A204.1 (cell line): ENCODE data around the gene NIFK.
"Not testable (repeated sequence)": the region's sequence is repeated elsewhere in the genome, so short reads cannot be mapped to it uniquely, and the experiment has no call there.

ENCODE experiments used
- FAIRE-seq: peaks from 2 replicates; lab custom pipeline; 2012; peaks lifted over from hg19 to GRCh38; lab: Jason Lieb, UNC

NIFK gene

DNA sequence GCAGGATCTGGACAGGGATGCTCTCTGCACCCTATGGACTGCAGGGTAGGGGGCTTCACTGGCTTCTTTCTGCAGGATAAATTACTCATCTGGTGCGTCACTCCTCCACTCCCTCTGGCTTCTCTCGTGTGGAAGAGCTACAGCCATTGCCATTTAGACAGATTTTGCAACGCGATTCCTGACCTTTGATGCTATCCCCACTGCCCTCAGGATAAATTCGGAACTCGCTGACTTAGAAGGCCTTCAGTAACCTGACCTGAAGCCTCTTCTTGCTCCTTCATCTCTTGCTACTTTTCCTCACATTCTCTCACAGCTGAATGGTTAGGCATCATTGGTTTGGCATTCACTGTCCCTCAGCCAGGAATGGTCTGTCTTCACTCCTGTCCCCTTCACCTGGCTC lies 5.3 kb downstream of the NIFK start:
- FAIRE-seq = no peak

DNA sequence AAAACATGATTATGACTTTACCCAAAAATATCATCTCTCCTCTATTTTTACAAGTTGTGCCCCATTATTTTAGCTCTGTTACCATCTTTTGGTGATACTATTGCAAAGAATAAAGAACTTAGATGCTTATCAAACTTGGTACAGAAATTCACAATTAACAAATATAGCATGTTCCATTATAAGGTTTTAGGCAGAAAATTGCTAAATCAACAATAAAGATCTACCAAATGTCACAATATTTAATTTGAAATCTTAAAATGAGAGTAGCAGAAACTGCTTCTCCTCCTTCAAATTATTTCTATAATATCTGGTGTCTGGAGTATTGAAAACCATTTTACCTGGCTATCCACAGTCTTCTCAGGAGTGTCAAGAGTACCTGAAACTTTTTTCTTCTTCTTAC lies 8.7 kb downstream of the NIFK start:
- FAIRE-seq = no peak

DNA sequence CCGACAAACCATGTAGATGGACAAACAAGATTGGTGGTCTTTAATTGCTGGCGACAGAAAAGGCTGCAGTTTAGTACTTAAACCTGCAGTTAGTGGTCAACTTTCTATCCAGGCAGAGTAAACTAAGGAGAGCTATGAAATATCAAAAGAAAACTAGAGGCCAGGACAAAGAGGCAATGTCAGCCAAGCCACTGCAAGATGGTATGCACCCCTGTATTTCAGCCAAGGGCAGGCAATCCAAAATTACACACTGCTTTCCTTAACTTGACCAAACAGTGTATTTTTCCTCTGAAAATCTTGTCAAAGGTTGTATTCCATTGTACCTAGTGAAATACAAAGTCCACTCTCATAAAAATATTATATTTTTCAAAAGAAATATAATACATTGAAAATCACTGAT lies 9.3 kb downstream of the NIFK start:
- no peak for FAIRE-seq

DNA sequence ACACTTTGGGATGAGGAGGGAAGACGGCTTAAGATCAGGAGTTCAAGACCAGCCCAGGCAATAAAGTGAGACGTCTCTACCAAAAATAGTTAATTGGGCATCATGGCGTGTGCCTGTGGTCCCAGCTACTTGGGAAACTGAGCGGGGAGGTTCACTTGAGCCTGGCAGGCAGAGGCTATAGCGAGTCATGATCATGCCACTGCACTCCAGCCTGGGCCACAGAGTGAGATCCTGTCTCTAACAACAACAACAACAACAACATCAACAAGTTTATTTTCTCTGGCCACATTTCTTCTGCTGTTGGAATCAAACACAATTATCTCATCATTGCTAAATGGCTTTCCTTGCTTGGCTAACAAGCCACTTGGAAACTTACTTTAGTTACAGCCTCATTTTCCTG lies 13.4 kb downstream of the NIFK start:
- FAIRE-seq = no peak

DNA sequence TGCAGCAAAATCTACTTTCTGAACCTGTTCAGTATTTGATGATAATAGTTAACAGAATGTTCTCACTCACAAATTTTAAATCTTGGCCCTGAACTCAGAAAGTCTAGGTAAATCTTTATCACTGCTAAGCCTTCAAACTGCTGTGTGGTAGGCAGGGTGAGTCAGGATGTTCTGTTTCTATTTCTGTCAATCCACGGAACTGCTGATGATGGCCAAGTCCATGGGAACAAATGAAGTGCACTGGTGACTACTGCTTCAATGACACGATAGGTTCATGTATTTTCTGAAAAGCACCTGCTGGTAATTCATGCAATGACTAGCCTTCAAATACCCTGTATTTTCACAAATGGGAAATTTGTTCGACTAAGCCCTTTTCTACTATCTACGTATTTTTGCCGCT lies 14.2 kb downstream of the NIFK start:
- no peak for FAIRE-seq

DNA sequence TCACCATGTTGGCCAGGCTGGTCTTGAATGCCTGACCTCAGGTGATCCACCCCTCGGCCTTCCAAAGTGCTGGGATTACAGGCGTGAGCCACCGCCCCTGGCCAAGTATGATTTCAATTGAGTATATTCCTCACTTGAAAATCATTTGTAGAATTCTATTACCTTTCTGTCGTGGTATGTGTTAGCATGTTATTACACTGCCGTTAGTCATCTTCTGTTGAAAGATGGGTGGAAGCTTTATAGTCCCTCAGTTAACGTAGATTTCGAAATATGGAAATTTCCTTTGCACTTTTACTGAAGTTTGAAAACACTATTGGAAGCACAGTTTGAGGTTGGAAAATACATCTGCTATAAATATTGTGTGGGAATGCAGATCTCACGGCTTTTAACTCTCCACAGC lies 14.7 kb downstream of the NIFK start:
- no peak for FAIRE-seq

DNA sequence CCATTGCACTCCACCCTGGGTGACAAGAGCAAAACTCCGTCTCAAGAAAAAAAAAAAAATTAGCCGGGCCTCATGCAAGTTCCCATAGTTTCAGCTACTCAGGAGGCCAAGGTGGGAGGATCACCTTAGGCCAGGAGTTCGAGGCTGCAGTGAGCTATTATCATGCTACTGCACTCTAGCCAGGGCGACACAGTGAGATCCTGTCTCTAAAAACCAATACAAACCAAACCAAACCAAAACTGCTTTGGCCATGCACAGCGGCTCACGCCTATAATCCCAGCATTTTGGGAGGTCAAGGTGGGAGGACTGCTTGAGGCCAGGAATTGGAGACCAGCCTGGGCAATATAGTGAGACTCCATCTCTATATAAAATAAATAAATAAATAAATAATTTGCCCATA lies 19.1 kb downstream of the NIFK start:
- no peak for FAIRE-seq

DNA sequence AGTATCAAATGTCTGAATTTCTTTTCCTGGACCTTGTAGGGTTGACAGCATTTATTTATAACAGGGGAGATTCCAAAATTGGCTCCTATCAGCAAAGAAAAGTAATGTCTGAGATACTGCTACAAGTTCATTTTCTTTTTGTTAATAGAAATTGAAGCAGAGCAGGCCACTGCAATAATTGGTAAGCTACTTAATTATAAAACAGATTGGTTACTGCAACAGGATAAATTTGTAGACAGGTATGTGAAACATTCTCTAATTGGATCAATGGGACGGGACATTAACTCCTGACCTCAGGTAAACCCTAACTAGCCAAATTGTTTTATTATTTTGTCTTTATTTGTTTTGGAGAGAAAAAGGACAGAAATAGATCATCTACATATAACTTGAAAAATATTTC lies 20.5 kb downstream of the NIFK start:
- FAIRE-seq = no peak

DNA sequence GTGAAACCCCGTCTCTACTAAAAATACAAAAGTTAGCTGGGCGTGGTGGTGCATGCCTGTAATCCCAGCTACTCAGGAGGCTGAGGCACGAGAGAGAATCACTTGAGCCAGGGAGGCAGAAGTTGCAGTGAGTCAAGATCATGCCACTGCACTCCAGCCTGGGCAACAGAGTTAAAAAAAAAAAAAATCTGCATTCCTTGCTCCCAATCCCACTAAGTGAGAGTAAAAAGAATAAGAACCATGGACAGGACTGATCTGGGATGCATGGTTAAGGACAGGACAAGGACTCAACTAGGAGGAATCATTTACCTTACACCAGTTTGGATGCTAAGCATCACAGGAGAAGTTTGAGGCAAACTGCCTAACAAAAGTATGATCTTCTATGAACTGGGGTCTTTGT lies 25.2 kb downstream of the NIFK start:
- FAIRE-seq = not testable (repeated sequence)

DNA sequence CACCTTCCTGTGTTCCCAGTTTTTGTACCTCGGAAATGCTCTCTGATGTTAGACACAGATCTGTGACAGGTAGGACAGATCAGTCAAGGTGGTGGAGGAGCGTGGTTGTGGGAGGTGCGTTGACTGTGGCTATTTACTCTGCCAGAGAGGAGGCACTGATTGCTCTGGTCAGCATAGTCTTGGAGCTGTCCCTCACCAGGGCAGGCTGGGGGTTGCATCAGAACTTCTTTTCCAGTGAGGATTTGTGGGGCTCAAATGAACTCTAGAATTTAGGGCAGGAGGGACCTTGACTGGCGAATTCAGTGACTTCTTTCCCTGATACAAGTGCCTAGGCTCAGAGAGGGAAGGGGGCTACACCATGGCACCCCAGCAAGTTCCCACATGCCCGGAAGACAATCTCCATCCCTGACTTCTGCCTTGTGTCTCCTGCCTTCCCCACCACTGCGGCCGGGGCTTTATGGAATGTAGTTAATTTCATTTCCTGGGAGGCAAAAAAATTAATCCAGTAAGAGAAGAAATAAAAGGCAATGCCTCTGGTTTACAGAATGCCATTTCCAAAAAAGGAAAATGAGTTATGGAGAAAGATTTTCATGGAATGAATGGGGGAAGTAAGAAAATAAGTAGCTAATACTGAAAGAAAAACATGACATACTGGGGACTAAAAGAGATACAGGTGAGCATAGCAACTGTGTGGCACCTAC lies 26.1 kb downstream of the NIFK start:
- FAIRE-seq = no peak

DNA sequence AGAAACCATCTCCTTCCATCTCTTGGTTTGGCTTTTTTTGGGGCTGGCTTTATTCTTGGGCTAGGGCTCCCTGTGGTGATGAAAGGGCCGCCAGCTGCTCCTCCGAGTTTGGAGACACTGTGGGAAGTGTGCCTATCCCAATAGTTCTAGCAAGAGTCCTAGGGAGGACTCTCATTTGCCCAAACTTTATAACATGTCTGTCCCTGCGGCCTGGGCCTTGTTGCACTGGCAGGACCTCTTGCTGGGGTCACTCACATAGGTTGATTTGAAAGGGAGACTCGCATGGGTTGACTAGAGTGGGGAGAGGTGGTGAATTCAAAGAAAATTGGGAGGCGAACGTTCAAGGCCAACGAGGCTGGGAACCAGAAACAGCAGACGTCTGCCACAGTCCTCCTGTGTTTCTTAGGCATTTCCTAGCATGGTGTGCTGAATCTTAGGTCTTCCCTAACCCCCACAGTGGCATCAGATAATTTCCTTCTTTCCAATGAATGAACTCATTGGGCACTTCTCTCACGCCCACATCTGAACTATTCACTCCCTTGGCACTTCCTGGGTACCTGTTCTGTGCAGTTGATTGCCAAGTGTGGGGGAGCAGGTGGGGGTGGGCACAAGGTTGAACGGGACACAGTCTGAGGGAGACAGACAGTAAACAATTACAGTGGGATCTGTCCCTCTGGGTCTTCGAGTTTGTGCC lies 26.8 kb downstream of the NIFK start:
- FAIRE-seq = no peak

DNA sequence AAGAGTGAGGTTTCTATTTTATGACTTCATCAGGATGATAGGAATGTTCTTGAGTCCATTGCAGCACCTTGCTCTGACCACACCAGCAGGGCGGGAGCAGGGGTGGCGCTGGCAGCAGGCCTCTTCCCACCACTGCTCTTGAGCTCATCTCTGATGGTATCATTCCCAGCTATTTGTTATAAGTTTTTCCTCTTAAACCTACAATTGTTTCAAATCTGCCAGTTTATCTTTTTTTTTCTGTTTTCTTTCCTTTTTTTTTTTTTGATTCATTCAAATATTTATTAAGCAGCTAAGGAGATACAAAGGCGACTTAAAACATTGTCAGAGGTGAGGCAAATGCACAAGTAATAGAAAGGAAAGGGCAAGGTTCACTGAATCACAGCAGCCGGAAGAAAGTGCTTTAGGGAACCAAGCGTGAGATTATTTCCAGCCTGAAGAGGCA lies 28.7 kb downstream of the NIFK start:
- FAIRE-seq = no peak

DNA sequence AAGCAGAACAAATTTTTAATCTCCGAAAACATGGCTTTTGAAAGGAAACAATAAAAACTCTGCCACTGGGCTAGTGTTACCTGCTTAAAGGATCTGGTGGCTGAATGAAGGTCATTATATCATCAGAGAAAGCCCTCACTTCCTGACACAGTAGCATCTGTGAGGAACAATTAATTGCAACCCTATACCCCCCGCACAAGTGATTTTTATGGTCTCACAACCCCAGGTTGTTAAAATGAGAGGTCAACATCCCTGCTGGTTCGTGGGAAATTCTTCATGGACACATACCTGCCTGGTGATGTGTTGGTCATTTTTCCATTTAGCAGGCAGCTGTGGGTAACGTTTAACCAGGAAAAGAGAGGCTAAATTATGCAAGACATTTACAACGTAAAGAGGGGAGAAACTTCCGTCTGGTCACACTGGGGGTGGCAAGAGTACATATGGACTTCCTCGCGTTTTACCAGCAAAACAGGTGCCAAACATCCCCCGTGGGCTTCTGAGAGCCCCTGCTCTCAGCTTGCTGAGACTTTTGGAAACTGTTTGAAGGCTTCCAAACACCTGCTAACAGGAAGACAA lies 29.2 kb downstream of the NIFK start:
- FAIRE-seq = no peak

DNA sequence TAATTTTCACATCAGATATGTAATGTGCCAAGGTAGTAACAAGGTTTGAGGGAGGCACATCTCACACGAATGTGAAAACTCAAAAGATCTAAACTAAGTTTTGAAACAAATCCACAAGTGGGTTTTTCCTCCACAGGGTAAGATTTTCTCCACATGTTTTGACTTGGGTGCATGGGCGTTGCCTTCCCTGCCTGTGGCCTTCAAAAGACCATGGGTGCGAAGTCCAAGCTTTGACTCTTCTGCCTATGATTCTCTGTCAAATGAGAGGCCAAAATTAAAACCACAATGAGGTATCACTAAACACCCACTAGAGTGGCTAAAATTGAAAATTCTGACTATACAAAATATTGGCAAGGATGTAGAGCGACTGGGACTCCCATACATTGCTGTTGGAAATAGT lies 30.7 kb downstream of the NIFK start:
- FAIRE-seq = no peak

DNA sequence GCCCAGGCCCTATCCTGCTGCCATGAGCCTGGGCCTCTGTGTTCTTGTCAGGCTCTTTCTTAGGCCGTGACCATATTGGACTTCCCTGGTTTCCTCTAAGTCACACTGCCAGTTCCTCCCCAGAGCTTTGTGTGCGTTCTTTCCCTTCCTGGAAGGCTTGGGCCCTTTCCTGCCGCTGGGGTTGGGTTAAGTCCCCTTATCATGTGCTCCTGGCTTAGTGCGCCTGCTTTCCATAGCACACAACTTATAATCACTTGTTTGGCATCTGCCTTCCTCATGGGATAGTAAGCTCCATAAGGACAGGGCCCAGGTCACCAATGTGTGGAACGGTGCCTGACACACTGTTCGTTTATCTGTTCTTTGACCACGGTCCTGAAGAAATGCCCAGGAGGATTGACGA lies 31.3 kb downstream of the NIFK start:
- no peak for FAIRE-seq

DNA sequence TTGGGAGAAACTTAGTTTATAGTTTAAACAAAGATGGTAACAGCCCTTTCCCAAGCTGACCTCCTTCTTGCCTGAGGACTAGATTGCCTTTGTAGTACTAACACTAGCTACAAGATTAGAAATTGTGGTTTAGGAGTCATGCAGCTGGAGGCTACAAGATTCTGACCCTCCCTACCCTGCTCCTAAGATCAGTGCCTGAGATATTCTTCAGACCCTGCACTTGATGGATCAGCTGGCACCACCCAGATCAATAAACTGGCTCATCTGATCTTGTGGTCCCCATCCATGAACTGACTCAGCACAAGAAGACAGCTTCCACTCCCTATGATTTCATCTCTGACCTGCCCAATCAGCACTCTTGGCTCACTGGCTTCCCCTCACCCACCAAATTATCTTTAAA lies 34.9 kb downstream of the NIFK start:
- FAIRE-seq = not testable (repeated sequence)

DNA sequence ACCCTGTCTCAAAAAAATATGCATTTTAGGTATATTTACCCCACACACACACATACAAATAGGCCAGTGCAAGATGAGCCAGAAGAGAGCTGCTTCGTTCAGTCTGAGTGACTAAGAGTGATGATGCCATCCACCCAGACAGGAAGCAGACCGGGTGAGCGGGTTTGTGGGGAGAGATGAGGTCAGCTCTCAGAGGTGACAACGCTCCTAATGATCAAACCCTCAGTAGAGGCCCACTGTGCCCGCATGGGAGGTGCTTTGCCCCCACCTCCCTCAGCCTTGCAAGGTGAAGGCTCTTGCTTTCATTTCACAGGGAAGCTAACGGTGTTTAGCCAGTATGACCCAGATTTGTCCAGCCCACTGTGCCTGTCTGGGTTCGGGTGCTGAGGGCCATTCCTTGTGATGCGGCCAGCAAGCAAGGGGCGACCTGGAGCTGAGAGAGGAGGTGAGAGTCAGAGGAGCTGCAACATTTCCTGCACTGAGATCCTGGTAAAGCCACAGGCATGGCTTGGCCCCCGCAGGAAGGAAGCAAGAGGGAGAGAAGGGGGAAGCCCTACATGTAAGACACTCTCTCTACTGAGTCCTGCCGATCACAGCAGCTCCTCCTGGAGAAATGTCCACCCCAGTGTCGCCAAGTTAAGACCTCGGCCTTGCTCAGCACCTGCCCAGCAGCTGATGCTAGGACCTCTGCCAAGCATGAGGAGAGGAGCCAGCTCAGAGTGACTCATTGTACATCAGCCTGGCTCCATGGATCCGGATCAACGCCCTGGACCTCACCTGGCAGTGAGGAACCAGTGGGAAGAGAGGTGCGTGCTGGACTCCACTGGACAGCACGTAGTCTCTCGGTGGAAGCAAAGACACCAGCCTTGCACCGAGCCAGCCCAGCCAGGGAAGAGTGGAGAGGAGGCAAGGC lies 37.0 kb downstream of the NIFK start:
- no peak for FAIRE-seq

DNA sequence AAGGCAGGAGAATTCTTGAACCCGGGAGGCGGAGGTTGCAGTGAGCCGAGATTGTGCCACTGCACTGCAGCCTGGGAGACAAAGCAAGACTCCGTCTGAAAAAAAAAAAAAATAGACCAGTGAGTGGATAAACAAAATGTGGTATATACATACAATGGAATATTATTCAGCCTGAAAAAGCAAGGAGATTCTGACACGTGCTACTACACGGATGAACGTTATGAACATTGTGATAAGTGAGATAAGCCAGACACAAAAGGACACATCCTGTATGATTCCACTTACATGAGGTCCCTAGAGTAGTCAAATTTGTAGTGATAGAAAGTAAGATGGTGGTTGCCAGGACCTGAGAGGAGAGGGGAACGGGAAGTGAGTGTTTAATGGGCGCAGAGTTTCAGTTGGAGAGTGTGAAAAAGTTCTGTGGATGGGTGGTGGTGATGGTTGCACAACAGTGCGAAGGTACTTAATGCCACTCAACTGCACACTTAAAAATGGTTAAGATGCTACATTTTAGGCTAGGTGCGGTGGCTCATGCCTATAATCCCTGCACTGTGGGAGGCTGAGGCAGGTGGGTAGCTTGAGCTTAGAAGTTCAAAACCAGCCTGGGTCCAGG lies 38.3 kb downstream of the NIFK start:
- FAIRE-seq = no peak

DNA sequence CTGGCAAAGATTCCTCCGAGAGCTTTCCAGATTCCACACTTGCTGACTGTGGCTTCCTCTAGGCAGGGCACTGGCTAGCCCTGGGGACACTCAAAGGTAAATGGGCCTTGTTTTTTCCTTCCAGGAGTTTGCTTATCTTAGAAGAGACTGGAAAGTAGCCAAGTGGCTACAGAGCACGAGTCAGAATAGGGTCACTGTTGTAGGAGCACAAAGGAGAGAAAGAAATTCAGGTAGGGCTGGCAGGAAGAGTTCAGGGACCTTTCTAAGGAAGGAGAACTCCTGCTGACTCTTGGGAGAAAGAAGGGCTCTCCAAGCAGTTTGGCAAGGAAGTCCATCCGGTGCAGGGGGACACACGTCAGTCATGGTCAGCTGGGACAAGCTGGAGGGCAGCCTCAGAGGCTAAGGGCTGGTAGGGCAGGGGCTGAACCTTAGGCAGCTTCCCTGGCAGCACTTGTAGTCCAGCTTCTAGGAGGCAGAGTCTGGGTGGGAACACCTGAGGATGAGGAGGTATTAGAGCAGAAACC lies 39.5 kb downstream of the NIFK start:
- FAIRE-seq = no peak

DNA sequence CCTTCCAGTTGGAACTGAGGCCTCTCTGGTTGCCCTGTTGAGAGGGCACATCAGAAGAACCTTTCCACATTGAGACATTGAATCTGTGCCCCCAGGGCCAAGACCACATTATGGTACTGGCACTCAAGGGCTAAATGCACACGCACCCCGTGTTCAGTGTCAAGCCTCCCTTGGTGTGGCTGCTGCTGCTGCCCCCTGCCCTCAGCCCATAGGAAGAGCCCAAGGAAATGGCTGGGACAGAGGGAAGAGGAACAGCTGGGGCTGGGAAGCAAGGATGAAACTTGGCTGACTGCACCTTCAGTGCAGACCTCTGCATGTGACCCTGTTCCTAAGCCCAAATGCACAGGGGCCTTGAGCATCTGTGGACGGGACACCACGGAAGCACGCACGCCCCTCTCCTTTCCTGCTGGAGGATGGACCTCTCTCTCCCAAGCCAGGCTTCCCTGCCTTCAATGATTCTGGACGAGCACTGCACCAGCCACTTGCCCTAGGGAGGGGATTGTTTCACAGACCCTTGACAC lies 40.2 kb downstream of the NIFK start:
- FAIRE-seq = no peak

DNA sequence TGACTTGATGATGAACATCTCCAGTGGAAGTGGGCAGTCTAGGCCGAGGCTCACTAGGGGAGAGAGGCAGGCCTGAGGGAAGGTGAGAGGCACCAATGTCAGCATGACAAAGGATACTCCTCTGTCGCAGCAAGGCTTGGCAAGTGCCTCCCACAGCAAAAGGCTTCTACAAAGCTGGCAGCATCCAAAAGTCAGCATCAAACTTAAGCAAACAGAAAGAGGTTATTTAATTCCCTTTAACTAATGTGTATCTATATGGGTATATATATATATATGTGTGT lies 41.6 kb downstream of the NIFK start:
- FAIRE-seq = no peak
